ENCODE results near the gene SESN3. TPM values are rescaled to one million over a fixed set of nuclear protein-coding genes. Genes with fewer than 3 reads are reported as not detected.

Gene SESN3
- polyA plus RNA-seq, 1 of the 3 experiments (the other 2 are of a cell fraction), result 1.7 TPM

GRCh38 chr11:95254716-95255115 lies 23.7 kb upstream of the SESN3 start:
- POLR2A ChIA-PET, result interaction anchor here (0.6 to 3.5 kb wide), 2 partner anchors 23 to 36 kb away, joined by 3 to 17 read pairs; partner anchors contain the start of gene SESN3
- CTCF ChIA-PET, result interaction anchor here (2.7 kb wide), 1 partner anchor 452 kb away, joined by 8 read pairs; no protein-coding TSS in a partner anchor

GRCh38 chr11:95254131-95254704 lies 23.2 kb upstream of the SESN3 start:
- ChIA-PET CTCF (interaction anchor here (2.7 kb wide), 1 partner anchor 452 kb away, joined by 8 read pairs; no protein-coding TSS in a partner anchor), POLR2A (interaction anchor here (0.6 to 3.5 kb wide), 3 partner anchors 23 to 84 kb away, joined by 3 to 17 read pairs (median 3); partner anchors contain the start of gene SESN3)
- Histone ChIP-seq H3K9ac (peak overlapping the region; percentile 37; the same call in 1 of the 2 replicates), H4K20me1 (ENCODE audit: insufficient read depth) (no peaks in the 10 kb centered on the region), H3K9me3 (no peaks in the 10 kb centered on the region), H3K27ac (ENCODE audit: low read depth in 2 of 2, low read length in 1 of 2) (peak overlapping the region in 1 of 2 experiments; percentile 94; a peak in 2 of 4 replicates), H3K4me3 (ENCODE audit: low read depth in 2 of 2, low read length in 1 of 2) (peak overlapping the region; percentile 44 to 58; a peak in 3 of 4 replicates), H3K79me2 (ENCODE audit: insufficient read depth) (no peaks in the 10 kb centered on the region), H3F3A (replicated peaks; ENCODE audit: insufficient read depth) (no peaks in the 10 kb centered on the region), H3K9me2 (no peaks in the 10 kb centered on the region), H2AFZ (ENCODE audit: low read depth) (peak overlapping the region; percentile 83), H3K4me1 (ENCODE audit: control insufficient read depth in 1 of 2, insufficient read depth in 2 of 2, low read depth in 1 of 2, low read length in 1 of 2) (peaks cover 5 to 25% of the 10 kb centered on the region in 2 experiments; a peak in 3 of 4 replicates), H3K27me3 (ENCODE audit: insufficient read depth) (no peaks in the 10 kb centered on the region), H3K36me3 (replicated peaks in 1 of 2; ENCODE audit: control insufficient read depth in 1 of 2, insufficient read depth in 2 of 2, low read length in 1 of 2) (no peaks in the 10 kb centered on the region), H3K4me2 (peak overlapping the region; percentile 67)
- 3% methylated on average over 8 of the region's 8 CpGs for WGBS (ENCODE audit: low lambda C conversion rate)
- DNase-seq, result peak; percentile 72
- TF ChIP-seq GATA2 (CRISPR knock-in tag; IDR thresholded peaks at IDR 0.05) (peak; percentile 35; the same call in 1 of the 2 replicates), ZBTB33 (IDR thresholded peaks at IDR 0.05; ENCODE audit: borderline replicate concordance, low read depth) (no peak), CHD2 (IDR thresholded peaks at IDR 0.05; ENCODE audit: low read length, partially characterized antibody) (peak; percentile 59), USF1 (IDR thresholded peaks at IDR 0.05; ENCODE audit: borderline replicate concordance, low read depth) (no peak), EP300 (IDR thresholded peaks at IDR 0.05; ENCODE audit: borderline replicate concordance in 1 of 2, low read depth in 1 of 2, low read length in 1 of 2) (peak; percentile 5 to 73; a peak in 2 of 4 replicates), MAX (IDR thresholded peaks at IDR 0.05; ENCODE audit: low read depth) (peak; percentile 58; the same call in 1 of the 2 replicates), CTCF (IDR thresholded peaks at IDR 0.05) (no peak), GABPA (IDR thresholded peaks at IDR 0.05; ENCODE audit: low read depth) (no peak)

More at GRCh38 chr11:95254716-95255115, 23.7 kb upstream of the SESN3 start:
- H3K9ac ChIP-seq, result no peak overlapping the region
- peaks cover 5 to 25% of the 10 kb centered on the region in 2 experiments; a peak in 3 of 4 replicates for H3K4me1 ChIP-seq (ENCODE audit: control insufficient read depth in 1 of 2, insufficient read depth in 2 of 2, low read depth in 1 of 2, low read length in 1 of 2)
- H3K4me3 ChIP-seq (ENCODE audit: low read depth in 2 of 2, low read length in 1 of 2), result no peak overlapping the region
- TF ChIP-seq MAX (IDR thresholded peaks at IDR 0.05; ENCODE audit: low read depth) (0 out of 2 replicates have a peak, but pooled peaks have one; percentile 1), EP300 (IDR thresholded peaks at IDR 0.05; ENCODE audit: borderline replicate concordance in 1 of 2, low read depth in 1 of 2, low read length in 1 of 2) (0 out of 4 replicates have a peak, but pooled peaks of 1 of the 2 experiments have one; percentile 2), REST (IDR thresholded peaks at IDR 0.05; ENCODE audit: low read depth, low read length) (no peak)
- H3K27me3 ChIP-seq (ENCODE audit: insufficient read depth), result no peaks in the 10 kb centered on the region
- no peaks in the 10 kb centered on the region for H3K79me2 ChIP-seq (ENCODE audit: insufficient read depth)
- peak overlapping the region in 1 of 2 experiments; percentile 94; a peak in 2 of 4 replicates for H3K27ac ChIP-seq (ENCODE audit: low read depth in 2 of 2, low read length in 1 of 2)
- peak overlapping the region; percentile 67 for H3K4me2 ChIP-seq
- H2AFZ ChIP-seq (ENCODE audit: low read depth), result peak overlapping the region; percentile 83
- H3F3A ChIP-seq (replicated peaks; ENCODE audit: insufficient read depth), result no peaks in the 10 kb centered on the region
- no peak for DNase-seq
- H4K20me1 ChIP-seq (ENCODE audit: insufficient read depth), result no peaks in the 10 kb centered on the region
- H3K9me3 ChIP-seq, result no peaks in the 10 kb centered on the region
- no peaks in the 10 kb centered on the region for H3K36me3 ChIP-seq (replicated peaks in 1 of 2; ENCODE audit: control insufficient read depth in 1 of 2, insufficient read depth in 2 of 2, low read length in 1 of 2)
- H3K9me2 ChIP-seq, result no peaks in the 10 kb centered on the region

Data from SK-N-SH (cell line).